HepG2 (cell line): Measurements from ENCODE around the gene SAMD4A. TPM values are rescaled to one million over a fixed set of nuclear protein-coding genes. Genes with fewer than 3 reads are reported as not detected.

Experiments
- ARHGAP35 ChIP-seq: sonication (generic); formaldehyde crosslinking; IDR thresholded peaks from 2 replicates; pipeline ENCODE4 v1.9.0; 2022; ENCODE audit warnings: mild to moderate bottlenecking, inconsistent platforms, moderate library complexity, missing genetic modification reagents, borderline replicate concordance
- CREM ChIP-seq, 2 experiments: sonication (generic) in 1 of 2; formaldehyde crosslinking in 1 of 2; IDR thresholded peaks; 2 replicates each; pipeline versions ENCODE4 v1.4.0 to v1.6.1; 2016 to 2020; ENCODE audit warnings: antibody characterized with exemption in 1 of 2, mild to moderate bottlenecking in 1 of 2, missing genetic modification reagents in 1 of 2
- DMAP1 ChIP-seq: IDR thresholded peaks from 2 replicates; pipeline ENCODE4 v1.6.1; 2016
- GABPA ChIP-seq, 2 experiments: IDR thresholded peaks; 2 replicates each; pipeline ENCODE4 v1.6.1; 2011 to 2016; ENCODE audit warnings: low read depth in 2 of 2, low read length in 1 of 2, missing biosample characterization in 1 of 2, missing genetic modification characterization in 1 of 2
- GABPB1 ChIP-seq: IDR thresholded peaks from 2 replicates; pipeline ENCODE4 v1.6.1; 2016; ENCODE audit warnings: mild to moderate bottlenecking, missing genetic modification reagents, moderate library complexity, missing compliant biosample characterization
- KDM3A ChIP-seq: IDR thresholded peaks from 2 replicates; pipeline ENCODE4 v1.6.1; 2018; ENCODE audit warnings: low read depth, missing compliant biosample characterization
- KLF16 ChIP-seq, 2 experiments: sonication (generic) in 1 of 2; formaldehyde crosslinking in 1 of 2; IDR thresholded peaks; 2 replicates each; pipeline versions ENCODE4 v1.6.1 to v1.8.0; 2016 to 2023; ENCODE audit warnings: missing genetic modification reagents in 2 of 2, missing compliant biosample characterization in 1 of 2
- MED8 ChIP-seq: sonication (generic); formaldehyde crosslinking; IDR thresholded peaks from 2 replicates; pipeline ENCODE4 v1.8.1; 2023; ENCODE audit warnings: mild to moderate bottlenecking, missing genetic modification reagents; ENCODE audit not compliant: insufficient replicate concordance
- MXI1 ChIP-seq: IDR thresholded peaks from 3 replicates; pipeline ENCODE4 v1.6.1; 2012; ENCODE audit warnings: low read depth, low read length, inconsistent platforms, borderline replicate concordance
- NR2F2 ChIP-seq: IDR thresholded peaks from 2 replicates; pipeline ENCODE4 v1.6.1; 2012; ENCODE audit warnings: low read depth, inconsistent platforms, borderline replicate concordance
- SIN3A ChIP-seq: IDR thresholded peaks from 2 replicates; pipeline ENCODE4 v1.6.1; 2011; ENCODE audit warnings: low read depth, mild to moderate bottlenecking, control low read depth, low read length, borderline replicate concordance
- TBL1XR1 ChIP-seq: fragments of 150-350 bp; IDR thresholded peaks from 2 replicates; pipeline ENCODE4 v1.6.1; 2014; ENCODE audit warnings: borderline replicate concordance, low read length; ENCODE audit not compliant: partially characterized antibody
- TOPORS ChIP-seq: sonication (generic); formaldehyde crosslinking; IDR thresholded peaks from 2 replicates; pipeline ENCODE4 v1.8.0; 2023; ENCODE audit warnings: mild to moderate bottlenecking, missing genetic modification reagents
- ZMYM3 ChIP-seq: sonication (generic); formaldehyde crosslinking; IDR thresholded peaks from 2 replicates; pipeline ENCODE4 v1.5.1; 2020; ENCODE audit warnings: mild to moderate bottlenecking, missing genetic modification reagents
- ZNF160 ChIP-seq: sonication (generic); formaldehyde crosslinking; IDR thresholded peaks from 2 replicates; pipeline ENCODE4 v1.8.0; 2022; ENCODE audit warnings: mild to moderate bottlenecking, inconsistent platforms, missing genetic modification reagents
- ZNF343 ChIP-seq: sonication (generic); formaldehyde crosslinking; IDR thresholded peaks from 2 replicates; pipeline ENCODE4 v1.4.0; 2020; ENCODE audit warnings: mild to moderate bottlenecking, missing genetic modification reagents
- ZNF446 ChIP-seq: sonication (generic); formaldehyde crosslinking; IDR thresholded peaks from 2 replicates; pipeline ENCODE4 v1.5.0; 2020; ENCODE audit warnings: mild to moderate bottlenecking, missing genetic modification reagents
- ZNF569 ChIP-seq: sonication (generic); formaldehyde crosslinking; IDR thresholded peaks from 2 replicates; pipeline ENCODE4 v1.5.0; 2020; ENCODE audit warnings: mild to moderate bottlenecking, missing genetic modification reagents, moderate library complexity, borderline replicate concordance
- ZNF670 ChIP-seq: sonication (generic); formaldehyde crosslinking; IDR thresholded peaks from 2 replicates; pipeline ENCODE4 v1.8.0; 2022; ENCODE audit warnings: mild to moderate bottlenecking, missing genetic modification reagents, borderline replicate concordance
- ZSCAN29 ChIP-seq: sonication (generic); formaldehyde crosslinking; conservative IDR thresholded peaks from 2 replicates; pipeline ENCODE4 v1.4.0; 2020; ENCODE audit warnings: mild to moderate bottlenecking, missing genetic modification reagents
- polyA plus RNA-seq, 8 experiments: library from polyadenylated mRNA; depleted of rRNA in 3 of 8; stranded (reverse) in 7 of 8; unstranded in 1 of 8; fragments of >200 nt; fragmentation: Illumina TruSeq in 4 of 8; extraction: Trizol in 4 of 8; gene quantifications; 2 replicates each; pipeline versions ENCODE4 v1.2.1 to v1.2.3, GENCODE V29; 2011 to 2016; ENCODE audit warnings: low read depth in 4 of 8, missing spikeins in 1 of 8, mixed read lengths in 1 of 8; ENCODE audit not compliant: insufficient read depth in 1 of 8
- total RNA-seq, 5 experiments: library from RNA; depleted of rRNA; stranded (reverse); fragments of >200 nt; fragmentation: Illumina TruSeq; extraction: Trizol; gene quantifications; 2 replicates each; pipeline ENCODE4 v1.2.3, GENCODE V29; 2016; ENCODE audit warnings: low read depth in 1 of 5
- TF ChIP-seq, protein P1 (sequence below): sonication (generic); formaldehyde crosslinking; IDR thresholded peaks from 2 replicates; pipeline ENCODE4 v1.4.0; 2020; ENCODE audit warnings: missing genetic modification reagents
- TF ChIP-seq, protein P2 (sequence below): sonication (generic); formaldehyde crosslinking; IDR thresholded peaks from 2 replicates; pipeline ENCODE4 v1.4.0; 2020; ENCODE audit warnings: missing genetic modification reagents
- TF ChIP-seq, protein P3 (sequence below): IDR thresholded peaks from 2 replicates; pipeline ENCODE4 v1.6.1; 2016

SAMD4A gene
- total and polyA plus RNA-seq, 2 of the 13 experiments (the other 11 are each of a cell fraction or from before 2014, with no cell fraction given) = 11.8 to 13.0 TPM

DNA sequence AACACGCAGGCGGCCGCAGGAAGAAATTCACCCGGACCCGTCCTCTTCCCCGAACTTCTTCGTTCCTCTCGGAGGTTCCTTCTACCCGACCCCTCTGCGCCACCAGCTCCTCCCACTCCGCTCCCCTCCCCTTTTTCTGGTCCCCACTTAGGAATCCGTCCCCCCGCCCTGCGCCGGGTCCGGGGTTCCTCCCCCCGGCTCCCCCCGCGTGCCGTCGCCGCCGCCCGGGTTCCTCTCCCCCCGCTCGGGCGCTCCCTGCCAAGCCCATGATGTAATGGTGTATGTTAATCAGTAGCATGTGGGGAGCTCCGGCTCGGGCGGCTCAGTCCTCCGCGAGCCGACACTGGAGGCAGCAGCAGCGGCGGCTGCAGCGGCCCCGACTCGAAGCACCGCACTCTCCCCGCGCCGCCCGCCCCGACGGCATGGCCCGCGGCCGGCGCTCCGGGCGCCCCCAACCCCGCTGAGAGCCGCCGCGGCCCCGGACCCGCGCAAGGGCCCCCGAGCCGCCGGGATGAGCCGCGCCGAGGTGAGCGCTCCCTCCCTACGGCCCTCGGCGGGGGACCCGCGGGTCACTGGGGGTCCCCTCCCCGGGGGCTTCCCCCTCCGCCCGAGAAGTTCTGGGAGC lies 1.0 kb upstream of the SAMD4A start (continued):
- TF ChIP-seq KDM3A (CRISPR knock-in tag) (0 out of 2 replicates have a peak, but pooled peaks have one; percentile 57), GABPA (IDR thresholded peaks at IDR 0.05; ENCODE audit: low read depth, low read length) (no peak), GABPA (CRISPR knock-in tag; IDR thresholded peaks at IDR 0.05; ENCODE audit: low read depth) (peak; percentile 31; the same call in 1 of the 2 replicates), SIN3A (no peak; the same call in 1 of the 2 replicates), GABPB1 (CRISPR knock-in tag) (peak; percentile 70; the same call in 1 of the 2 replicates), ZNF670 (CRISPR knock-in tag) (0 out of 2 replicates have a peak, but pooled peaks have one; percentile 25), ZNF569 (CRISPR knock-in tag) (no peak), TBL1XR1 (peak; percentile 54), ZNF343 (no peak), NR2F2 (peak; percentile 43; the same call in 1 of the 2 replicates), TOPORS (CRISPR knock-in tag) (0 out of 2 replicates have a peak, but pooled peaks have one; percentile 3), ZNF446 (CRISPR knock-in tag) (no peak), DMAP1 (no peak; the same call in none of the 2 replicates), ARHGAP35 (CRISPR knock-in tag) (no peak), MED8 (CRISPR knock-in tag) (no peak), KLF16 (CRISPR knock-in tag; IDR thresholded peaks at IDR 0.05) (peak in 1 of 2 experiments; percentile 84; a peak in 2 of 4 replicates), MXI1 (peak; percentile 53; the same call in 1 of the 3 replicates), ZNF160 (CRISPR knock-in tag) (no peak), ZMYM3 (no peak; the same call in 1 of the 2 replicates), CREM (IDR thresholded peaks at IDR 0.05) (no peak), CREM (CRISPR knock-in tag; IDR thresholded peaks at IDR 0.05) (no peak), ZSCAN29 (0 out of 2 replicates have a peak, but pooled peaks have one; percentile 48)
- TF ChIP-seq, protein P1, sequence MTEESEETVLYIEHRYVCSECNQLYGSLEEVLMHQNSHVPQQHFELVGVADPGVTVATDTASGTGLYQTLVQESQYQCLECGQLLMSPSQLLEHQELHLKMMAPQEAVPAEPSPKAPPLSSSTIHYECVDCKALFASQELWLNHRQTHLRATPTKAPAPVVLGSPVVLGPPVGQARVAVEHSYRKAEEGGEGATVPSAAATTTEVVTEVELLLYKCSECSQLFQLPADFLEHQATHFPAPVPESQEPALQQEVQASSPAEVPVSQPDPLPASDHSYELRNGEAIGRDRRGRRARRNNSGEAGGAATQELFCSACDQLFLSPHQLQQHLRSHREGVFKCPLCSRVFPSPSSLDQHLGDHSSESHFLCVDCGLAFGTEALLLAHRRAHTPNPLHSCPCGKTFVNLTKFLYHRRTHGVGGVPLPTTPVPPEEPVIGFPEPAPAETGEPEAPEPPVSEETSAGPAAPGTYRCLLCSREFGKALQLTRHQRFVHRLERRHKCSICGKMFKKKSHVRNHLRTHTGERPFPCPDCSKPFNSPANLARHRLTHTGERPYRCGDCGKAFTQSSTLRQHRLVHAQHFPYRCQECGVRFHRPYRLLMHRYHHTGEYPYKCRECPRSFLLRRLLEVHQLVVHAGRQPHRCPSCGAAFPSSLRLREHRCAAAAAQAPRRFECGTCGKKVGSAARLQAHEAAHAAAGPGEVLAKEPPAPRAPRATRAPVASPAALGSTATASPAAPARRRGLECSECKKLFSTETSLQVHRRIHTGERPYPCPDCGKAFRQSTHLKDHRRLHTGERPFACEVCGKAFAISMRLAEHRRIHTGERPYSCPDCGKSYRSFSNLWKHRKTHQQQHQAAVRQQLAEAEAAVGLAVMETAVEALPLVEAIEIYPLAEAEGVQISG (CRISPR knock-in tag) = 0 out of 2 replicates have a peak, but pooled peaks have one; percentile 6
- TF ChIP-seq, protein P2, sequence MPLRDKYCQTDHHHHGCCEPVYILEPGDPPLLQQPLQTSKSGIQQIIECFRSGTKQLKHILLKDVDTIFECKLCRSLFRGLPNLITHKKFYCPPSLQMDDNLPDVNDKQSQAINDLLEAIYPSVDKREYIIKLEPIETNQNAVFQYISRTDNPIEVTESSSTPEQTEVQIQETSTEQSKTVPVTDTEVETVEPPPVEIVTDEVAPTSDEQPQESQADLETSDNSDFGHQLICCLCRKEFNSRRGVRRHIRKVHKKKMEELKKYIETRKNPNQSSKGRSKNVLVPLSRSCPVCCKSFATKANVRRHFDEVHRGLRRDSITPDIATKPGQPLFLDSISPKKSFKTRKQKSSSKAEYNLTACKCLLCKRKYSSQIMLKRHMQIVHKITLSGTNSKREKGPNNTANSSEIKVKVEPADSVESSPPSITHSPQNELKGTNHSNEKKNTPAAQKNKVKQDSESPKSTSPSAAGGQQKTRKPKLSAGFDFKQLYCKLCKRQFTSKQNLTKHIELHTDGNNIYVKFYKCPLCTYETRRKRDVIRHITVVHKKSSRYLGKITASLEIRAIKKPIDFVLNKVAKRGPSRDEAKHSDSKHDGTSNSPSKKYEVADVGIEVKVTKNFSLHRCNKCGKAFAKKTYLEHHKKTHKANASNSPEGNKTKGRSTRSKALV = no peak
- TF ChIP-seq, protein P3, sequence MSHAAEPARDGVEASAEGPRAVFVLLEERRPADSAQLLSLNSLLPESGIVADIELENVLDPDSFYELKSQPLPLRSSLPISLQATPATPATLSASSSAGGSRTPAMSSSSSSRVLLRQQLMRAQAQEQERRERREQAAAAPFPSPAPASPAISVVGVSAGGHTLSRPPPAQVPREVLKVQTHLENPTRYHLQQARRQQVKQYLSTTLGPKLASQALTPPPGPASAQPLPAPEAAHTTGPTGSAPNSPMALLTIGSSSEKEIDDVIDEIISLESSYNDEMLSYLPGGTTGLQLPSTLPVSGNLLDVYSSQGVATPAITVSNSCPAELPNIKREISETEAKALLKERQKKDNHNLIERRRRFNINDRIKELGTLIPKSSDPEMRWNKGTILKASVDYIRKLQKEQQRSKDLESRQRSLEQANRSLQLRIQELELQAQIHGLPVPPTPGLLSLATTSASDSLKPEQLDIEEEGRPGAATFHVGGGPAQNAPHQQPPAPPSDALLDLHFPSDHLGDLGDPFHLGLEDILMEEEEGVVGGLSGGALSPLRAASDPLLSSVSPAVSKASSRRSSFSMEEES = 0 out of 2 replicates have a peak, but pooled peaks have one; percentile 35
